GM12891 (cell line): ENCODE results near the gene TRPV5.

Experiments
- DNase-seq: peaks from one replicate; pipeline ENCODE4 v3.0.0; 2011; ENCODE audit warnings: low spot score; ENCODE audit not compliant: insufficient read length
- FAIRE-seq: peaks from 2 replicates; lab custom pipeline; 2011; peaks lifted over from hg19 to GRCh38; lab: Jason Lieb, UNC
- PAX5 ChIP-seq: IDR thresholded peaks from 2 replicates; pipeline ENCODE4 v1.6.1; 2011; ENCODE audit warnings: low read length, moderate library complexity, mild to moderate bottlenecking; ENCODE audit not compliant: insufficient read depth, severe bottlenecking
- POLR2A ChIP-seq: IDR thresholded peaks from 2 replicates; pipeline ENCODE4 v1.6.1; 2011; ENCODE audit warnings: low read depth, low read length, control low read depth
- POLR2AphosphoS5 ChIP-seq: IDR thresholded peaks from 2 replicates; pipeline ENCODE4 v1.6.1; 2011; ENCODE audit warnings: low read depth, low read length, control low read depth
- POU2F2 ChIP-seq: IDR thresholded peaks from 2 replicates; pipeline ENCODE4 v1.6.1; 2011; ENCODE audit warnings: low read depth, mild to moderate bottlenecking, control low read depth, low read length, moderate library complexity
- SPI1 ChIP-seq: IDR thresholded peaks from 2 replicates; pipeline ENCODE4 v1.6.1; 2011; ENCODE audit warnings: low read depth, low read length, control low read depth
- TAF1 ChIP-seq: IDR thresholded peaks from 2 replicates; pipeline ENCODE4 v1.6.1; 2011; ENCODE audit warnings: low read depth, low read length, control low read depth

Gene TRPV5

DNA sequence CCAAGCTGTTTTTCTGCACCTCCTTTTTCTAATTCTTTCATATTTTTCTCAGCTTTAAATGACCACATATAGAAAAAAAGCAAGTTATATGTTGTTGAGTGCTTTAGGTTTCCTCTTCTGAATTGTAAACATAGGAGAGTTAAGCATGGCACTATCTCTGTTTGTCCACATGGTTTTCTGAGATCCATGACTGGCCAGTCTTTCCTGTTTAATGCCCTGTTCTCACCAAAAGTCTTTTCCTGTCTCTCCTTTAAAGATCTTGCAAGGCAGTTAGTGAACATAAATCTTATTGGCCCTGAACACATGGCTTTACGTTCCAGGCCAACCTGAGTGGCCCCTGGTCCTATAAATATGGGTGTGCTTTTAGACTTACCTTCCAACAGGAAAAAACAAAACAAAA lies 19.4 kb downstream of the TRPV5 start:
- DNase-seq (no peak), FAIRE-seq (no peak)
- no peak for TF ChIP-seq TAF1
- TF ChIP-seq PAX5, result no peak
- no peak for TF ChIP-seq POU2F2
- no peak for TF ChIP-seq POLR2AphosphoS5
- no peak for TF ChIP-seq POLR2A
- no peak for TF ChIP-seq SPI1

DNA sequence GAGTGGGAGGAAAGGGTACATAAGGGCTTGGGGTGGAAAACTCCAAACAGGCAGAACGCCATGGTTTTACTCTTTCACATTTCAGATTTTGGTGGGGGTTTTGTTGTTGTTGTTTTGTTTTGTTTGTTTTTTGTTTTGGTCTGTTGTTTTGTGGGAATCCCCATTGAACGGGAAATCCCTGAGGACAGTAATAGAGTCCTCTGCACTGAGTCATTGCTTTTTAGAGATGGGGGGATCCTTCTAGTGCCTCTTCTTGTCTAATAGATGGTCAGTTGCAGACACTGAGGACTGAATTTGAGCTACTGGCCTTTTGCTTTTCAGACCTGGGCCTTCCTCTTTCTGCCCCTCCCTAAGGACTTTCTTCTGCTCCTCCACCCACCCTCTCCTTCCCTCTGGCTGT lies 20.0 kb downstream of the TRPV5 start:
- TF ChIP-seq POU2F2 (no peak), SPI1 (no peak), TAF1 (no peak), POLR2A (no peak), POLR2AphosphoS5 (no peak), PAX5 (no peak)
- DNase-seq (no peak), FAIRE-seq (no peak)

DNA sequence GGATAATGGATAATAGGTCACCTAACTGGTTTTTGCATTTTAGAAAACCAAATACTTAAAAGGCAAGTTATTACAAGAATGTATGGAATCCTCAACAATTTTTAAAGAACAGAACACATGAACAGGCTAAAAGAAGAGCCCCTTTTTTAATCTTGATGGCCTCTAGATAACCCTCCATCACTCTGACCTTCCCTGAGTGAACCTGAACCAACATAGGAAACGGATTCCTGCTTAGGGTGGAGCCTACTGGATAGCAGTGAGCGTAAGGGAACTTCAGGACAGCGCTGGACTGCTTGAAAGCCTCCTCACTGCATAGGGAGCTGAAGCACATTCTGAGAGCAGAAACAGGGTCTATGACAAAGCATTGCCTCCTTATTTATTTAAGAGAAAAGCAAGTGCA lies 20.5 kb downstream of the TRPV5 start:
- FAIRE-seq, result no peak
- TF ChIP-seq POLR2A (no peak), SPI1 (no peak), POU2F2 (no peak), TAF1 (no peak), POLR2AphosphoS5 (no peak), PAX5 (no peak)
- DNase-seq, result no peak

DNA sequence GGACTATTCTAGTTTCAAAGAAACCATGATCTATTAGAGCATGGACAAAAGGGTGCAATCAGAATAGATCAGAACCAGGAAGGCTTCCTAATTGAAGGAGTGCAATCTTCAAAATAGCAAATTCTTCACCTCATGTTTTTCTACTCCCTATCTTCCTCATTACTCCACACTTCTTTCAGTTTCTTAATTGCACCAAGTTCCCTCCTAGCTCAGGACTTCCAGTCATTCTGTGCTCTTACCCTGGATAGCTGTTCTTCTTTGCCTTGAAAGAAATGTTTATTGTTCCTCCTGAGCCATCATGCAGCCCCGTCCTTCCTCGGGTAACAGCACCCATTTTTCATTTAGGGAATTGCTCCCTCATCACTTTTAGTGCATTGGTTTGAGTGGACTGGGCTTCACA lies 23.1 kb downstream of the TRPV5 start:
- TF ChIP-seq TAF1 (no peak), SPI1 (no peak), POLR2A (no peak), POLR2AphosphoS5 (no peak), PAX5 (no peak), POU2F2 (no peak)
- FAIRE-seq, result no peak
- DNase-seq, result no peak

DNA sequence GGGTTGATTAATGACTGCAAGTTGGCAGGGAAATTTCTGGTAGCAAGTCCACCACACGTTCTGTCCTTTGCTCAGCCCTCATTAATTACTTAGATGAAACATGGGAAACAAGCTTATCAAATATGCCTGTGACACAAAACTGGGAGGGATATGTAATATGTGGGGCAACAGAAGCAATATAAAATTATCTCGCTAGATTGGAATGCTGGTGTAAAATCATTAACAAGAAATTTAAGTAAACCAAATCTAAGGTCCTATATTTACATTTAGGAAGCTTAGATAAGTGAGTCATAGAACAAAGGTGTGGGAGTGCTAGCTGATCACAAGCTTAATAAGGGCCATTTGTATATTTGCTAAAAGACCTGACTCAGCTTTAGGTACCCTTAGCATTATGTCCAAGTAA lies 23.5 kb downstream of the TRPV5 start:
- TF ChIP-seq TAF1 (no peak), PAX5 (no peak), POLR2A (no peak), POU2F2 (no peak), POLR2AphosphoS5 (no peak)
- FAIRE-seq (no peak), DNase-seq (no peak)

DNA sequence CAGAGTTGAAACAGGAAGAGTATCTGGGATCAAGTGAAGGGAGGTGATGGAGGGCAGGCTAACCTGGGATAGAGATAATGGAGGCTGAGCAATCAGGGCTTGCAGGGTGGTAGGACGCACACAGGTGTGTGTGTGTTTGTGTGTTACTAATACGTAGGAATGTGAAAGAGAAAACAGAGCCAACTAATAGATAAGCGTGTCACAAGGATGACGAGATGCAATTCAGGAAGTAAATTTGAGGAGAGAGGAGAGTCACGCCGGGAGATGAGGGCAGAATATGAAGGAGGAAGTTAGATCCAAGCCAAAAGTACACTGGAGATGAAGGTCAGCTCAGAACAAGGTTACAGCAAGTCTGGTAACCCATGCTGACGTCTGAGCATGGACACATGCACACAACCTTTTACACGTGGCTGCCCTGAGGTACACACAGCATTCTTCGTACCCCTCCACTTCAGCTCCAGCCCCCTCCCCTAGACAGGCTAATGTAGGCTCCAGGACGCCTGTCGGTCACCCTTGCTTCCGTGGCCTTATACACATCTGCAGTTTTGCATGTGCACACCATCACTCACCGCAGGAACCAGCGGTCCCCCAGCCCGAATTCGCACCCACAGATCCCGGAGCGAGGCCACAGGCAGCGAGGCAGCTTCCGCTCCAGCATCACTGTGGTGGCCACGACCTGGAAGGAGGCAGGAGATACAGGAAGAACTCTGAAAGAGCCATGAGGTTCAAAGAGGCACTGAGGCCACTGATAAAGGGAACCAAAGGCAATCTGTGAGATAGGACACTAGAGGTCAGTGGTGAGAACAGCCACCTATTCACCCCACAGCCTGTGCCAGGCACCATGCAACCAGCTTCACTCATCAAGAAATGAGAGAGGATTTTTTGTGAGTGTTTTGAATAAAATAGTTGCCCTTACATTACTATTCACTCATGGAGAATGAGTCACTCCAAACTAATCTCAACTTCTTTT lies 24.3 kb downstream of the TRPV5 start:
- FAIRE-seq (peak; percentile 48), DNase-seq (no peak)
- TF ChIP-seq SPI1, result no peak
- TF ChIP-seq POLR2AphosphoS5, result no peak
- TF ChIP-seq TAF1, result no peak
- no peak for TF ChIP-seq POU2F2
- no peak for TF ChIP-seq POLR2A
- TF ChIP-seq PAX5, result no peak

DNA sequence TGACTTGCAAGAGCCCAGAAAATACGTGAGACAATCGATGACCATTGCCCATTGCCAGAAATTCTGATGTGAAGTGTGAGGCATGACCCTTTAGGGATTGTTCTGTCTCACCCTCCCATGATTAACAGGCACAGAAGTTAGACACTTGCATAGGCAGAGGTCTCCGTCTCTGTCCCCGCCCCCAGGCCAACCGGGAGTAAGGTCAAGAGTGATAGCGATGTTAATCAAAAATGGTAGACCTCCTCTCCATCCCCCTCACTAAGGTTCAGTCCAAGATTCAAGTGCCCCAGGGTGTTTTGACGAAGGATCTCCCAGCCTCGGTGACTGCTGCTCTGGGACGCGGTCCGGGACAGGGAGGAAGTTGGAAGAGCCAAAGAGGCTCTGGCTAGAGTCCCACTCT lies 25.3 kb downstream of the TRPV5 start:
- TF ChIP-seq POU2F2 (no peak), POLR2AphosphoS5 (no peak), POLR2A (no peak), TAF1 (no peak), PAX5 (no peak), SPI1 (no peak)
- DNase-seq, result no peak
- FAIRE-seq, result no peak

DNA sequence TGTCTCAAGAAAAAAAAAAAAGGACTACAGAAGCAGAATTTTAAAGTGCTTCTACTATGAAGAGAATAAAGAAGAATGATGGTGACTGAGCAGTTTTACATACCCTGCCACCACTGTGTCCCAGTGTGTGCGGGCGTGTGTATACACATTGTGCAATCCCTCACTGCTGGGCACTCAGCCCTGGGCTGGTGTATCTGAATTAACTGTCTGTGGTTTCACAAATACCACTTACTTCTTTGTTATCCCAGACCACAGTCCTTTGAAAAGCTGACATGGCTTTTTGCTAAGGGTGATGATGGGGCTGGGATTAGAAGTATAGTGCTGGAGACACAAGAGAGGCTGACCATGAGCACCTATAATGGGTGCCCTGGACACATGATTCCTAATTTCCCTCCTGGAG lies 26.9 kb downstream of the TRPV5 start:
- no peak for DNase-seq
- no peak for FAIRE-seq
- TF ChIP-seq POU2F2 (no peak), POLR2AphosphoS5 (no peak), POLR2A (no peak), SPI1 (no peak), TAF1 (no peak), PAX5 (no peak)

DNA sequence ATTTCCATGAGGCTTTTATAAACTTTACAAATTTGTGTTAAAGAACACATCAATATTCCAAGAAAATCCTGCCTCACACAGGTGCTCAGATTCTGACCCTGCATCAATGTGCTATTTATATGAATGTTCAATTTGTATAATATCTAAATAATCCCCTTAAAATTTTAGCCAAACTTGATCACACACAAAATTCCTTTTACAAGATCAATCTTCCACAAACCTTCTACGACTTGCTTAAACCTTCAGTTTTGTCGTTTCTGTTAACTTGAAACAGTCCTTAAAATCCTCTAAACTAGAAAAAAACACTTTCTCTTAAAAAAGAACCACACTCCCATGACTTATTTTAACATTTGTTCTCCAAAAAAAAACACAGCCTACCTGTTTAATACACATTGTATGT lies 27.8 kb downstream of the TRPV5 start:
- no peak for FAIRE-seq
- TF ChIP-seq SPI1 (no peak), POLR2AphosphoS5 (no peak), POU2F2 (no peak), PAX5 (no peak), TAF1 (no peak), POLR2A (no peak)
- no peak for DNase-seq
